DMS 273 (cell line): ENCODE results near the gene CFAP91.

Source experiments
- DNase-seq: peaks from one replicate; lab custom pipeline; 2025; ENCODE audit not compliant: unreplicated experiment; lab: John Stamatoyannopoulos, UW

CFAP91 gene

GRCh38 chr3:119702530-119703527 is at the start of gene CFAP91:
TSS of gene CFAP91 (plus strand) at chr3:119703022. CDS start at chr3:119703099, 77 bp downstream.
- DNase-seq: peak; percentile 99

- DNase-seq: no peak
Observed at GRCh38 chr3:119653876-119654275, 48.9 kb upstream of the CFAP91 start.

GRCh38 chr3:119657887-119658702 is 44.7 kb upstream of the CFAP91 start:
- DNase-seq: no peak

GRCh38 chr3:119658994-119659393 is 43.8 kb upstream of the CFAP91 start:
- DNase-seq: no peak

- DNase-seq: no peak
Observed at GRCh38 chr3:119659606-119660291, 43.1 kb upstream of the CFAP91 start.

- DNase-seq: peak; percentile 39
Observed at GRCh38 chr3:119660474-119661440, 42.1 kb upstream of the CFAP91 start, which contains the start of gene POPDC2. TSS of gene POPDC2 (minus strand) at chr3:119660589. CDS start at chr3:119660423, 166 bp downstream.

GRCh38 chr3:119662604-119663373 is 40.0 kb upstream of the CFAP91 start:
- peak; percentile 74 for DNase-seq

- DNase-seq: peak; percentile 47
Observed at GRCh38 chr3:119663885-119664284, 38.9 kb upstream of the CFAP91 start.

- peak; percentile 72 for DNase-seq
Observed at GRCh38 chr3:119664370-119664769, 38.5 kb upstream of the CFAP91 start.

- DNase-seq: peak; percentile 33
Observed at GRCh38 chr3:119664850-119665379, 37.9 kb upstream of the CFAP91 start.

- DNase-seq: no peak
Observed at GRCh38 chr3:119665954-119666559, 36.8 kb upstream of the CFAP91 start.

- DNase-seq: no peak
Observed at GRCh38 chr3:119669906-119670570, 32.8 kb upstream of the CFAP91 start.

GRCh38 chr3:119672776-119673175 is 30.0 kb upstream of the CFAP91 start:
- DNase-seq: peak; percentile 17

- DNase-seq: no peak
Observed at GRCh38 chr3:119673875-119674274, 28.9 kb upstream of the CFAP91 start.

GRCh38 chr3:119675188-119675874 is 27.5 kb upstream of the CFAP91 start:
- DNase-seq: no peak

- peak; percentile 36 for DNase-seq
Observed at GRCh38 chr3:119676020-119676419, 26.8 kb upstream of the CFAP91 start.
